ENCODE results near the gene LENG1.

LENG1 gene

DNA sequence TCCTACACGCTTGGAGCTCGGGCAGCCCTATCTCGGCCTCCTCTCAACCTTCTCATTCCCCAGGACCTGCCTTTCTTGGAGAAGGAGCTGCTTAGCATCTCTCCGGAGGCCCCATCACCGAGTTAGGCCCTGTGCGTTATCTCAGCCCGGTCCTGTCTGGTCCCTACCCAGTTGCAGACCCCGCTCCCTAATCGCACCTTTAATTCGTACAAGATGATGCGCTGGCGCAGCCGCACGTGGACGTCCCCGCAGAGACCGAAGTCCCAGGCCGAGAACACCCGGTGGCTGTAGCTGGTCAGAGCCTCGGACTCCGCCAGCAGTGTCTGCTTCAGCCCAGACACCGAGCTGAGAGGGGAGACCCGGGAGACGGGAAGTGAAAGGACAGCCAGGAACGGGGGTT is 5.7 kb upstream of the LENG1 start:
- DNase-seq (ENCODE audit: low spot score): no peak

DNA sequence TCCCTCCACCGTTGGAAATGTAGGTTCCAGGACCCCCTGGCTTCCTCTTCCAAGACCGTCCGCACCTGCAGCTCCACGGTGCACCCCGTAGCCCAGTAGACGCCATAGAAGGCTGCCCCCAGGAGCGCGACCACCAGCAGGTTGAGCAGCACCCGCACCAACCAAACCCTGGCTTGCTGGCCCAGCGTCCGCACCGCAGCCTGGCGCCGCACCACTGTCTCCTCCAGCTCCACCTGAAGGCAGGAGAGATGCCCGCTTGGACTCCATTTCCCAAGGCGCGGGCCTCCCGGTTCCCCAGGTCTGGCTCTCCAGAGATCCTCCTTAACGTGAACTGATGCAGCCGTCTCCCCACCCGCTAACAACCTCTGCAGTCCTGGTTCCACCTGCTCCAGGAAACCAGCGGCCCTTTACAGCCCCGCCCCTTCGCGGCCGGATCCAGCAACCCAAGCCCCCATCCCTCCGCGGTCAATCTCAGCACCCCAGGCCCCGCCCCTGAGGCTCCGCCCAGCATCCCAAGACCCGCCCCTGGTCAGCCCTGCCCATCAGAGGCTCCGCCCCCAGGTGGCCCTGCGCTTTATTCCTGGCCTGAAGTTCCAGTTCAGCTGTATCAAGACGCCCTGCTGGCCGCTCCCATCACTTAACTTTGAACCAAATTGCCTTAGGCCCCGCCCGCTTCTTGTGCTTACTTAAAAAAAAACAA is 5.0 kb upstream of the LENG1 start:
- DNase-seq (ENCODE audit: low spot score): no peak

DNA sequence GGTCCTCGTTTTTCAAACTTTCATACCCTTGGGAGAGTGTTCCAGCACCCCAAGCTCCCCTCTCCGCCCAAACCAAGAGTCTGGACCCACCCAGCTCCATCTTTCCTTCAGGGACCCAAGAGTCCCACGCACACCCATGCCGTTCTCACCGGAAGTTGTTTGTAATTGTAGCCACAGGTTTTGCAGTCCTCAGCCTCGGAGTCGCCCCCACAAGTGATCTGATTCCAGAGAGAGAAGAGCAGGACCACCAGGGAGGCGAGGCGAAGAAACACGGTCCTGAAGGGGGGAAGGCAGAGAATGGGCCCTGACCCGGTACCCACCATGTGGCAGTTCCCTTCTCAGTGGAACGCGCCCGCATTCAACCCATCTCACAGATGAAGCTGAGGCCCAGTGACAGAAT is 3.4 kb upstream of the LENG1 start:
- no peak for DNase-seq (ENCODE audit: low spot score)

DNA sequence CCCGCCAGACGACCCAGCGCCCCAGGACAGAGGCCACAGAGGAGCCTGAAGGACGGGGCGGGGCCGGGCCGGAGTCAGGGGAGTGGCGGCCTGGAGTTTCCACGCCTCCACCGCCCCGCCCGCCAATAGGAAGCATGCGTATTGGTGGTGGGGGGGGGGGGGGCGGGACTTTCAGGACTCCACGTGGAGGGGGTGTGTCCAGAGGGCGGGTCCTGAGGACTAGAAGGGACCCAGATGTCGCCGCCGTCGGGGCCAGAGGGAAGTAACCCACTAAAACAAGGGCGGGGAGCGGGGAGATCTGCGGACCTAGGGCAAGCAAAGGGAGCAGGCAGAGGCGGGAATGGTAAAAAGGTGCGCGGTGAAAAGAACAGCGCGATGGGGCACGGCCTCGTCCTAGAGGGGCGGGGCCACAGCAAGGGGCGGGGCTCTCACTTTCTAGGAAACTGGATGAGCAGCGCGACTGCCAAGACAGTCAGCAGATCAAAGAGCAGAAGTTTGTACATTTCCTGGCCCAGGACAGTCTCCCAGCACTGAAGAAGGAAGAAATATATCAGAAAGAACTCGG is 2.8 kb upstream of the LENG1 start:
- no peak for DNase-seq (ENCODE audit: low spot score)

DNA sequence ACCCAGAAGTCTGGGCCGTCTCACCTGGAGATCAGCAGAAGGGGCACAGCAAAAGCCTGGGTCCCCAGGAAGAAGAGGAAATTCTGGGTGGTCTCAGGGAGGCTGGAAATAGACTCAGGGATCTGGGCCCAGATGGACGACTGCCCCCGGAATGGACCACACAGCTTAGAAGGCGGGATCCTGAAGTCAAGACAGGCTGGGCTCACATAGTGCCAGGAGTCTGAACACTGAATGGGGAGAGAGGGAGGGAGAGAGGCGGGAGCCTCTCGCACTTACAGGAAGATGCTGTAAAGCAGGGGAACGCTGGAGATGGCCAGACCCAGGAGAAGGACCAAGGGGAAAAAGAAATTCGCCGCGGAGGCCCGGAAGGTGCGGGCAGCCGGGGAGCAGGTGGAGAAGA is 1.3 kb upstream of the LENG1 start:
- no peak for DNase-seq (ENCODE audit: low spot score)

DNA sequence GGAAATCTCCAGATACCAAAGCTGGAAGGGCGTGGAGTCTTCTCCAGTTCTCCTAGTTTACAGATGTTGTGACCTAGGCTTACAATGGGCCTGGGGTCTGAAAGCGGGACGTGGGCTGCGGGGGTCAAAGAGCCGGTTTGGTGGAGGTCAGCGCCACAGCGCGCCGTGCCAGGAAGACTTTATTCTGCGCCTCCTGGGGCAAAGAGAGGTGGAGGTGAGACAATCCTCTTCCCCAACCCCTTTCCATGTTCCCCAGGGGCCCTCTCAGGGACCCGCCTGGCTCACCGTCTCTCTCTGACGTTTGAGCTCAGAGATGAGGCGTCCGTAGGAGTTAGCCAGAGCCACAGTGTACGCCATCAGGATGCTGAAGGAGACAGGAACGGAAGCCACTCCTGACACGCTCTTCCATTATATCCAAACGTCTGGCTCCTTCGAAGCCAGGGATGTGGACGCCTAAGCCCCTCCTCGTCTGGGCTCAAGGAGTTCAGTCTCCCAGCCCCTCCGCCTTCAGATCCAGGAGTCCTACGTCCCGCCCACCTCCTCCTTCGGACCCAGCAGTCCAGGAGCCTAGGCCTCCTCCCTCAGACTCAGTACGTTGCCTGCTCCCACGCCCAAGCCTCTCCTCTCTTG is 776 bp upstream of the LENG1 start:
- DNase-seq (ENCODE audit: low spot score): peak; percentile 29

DNA sequence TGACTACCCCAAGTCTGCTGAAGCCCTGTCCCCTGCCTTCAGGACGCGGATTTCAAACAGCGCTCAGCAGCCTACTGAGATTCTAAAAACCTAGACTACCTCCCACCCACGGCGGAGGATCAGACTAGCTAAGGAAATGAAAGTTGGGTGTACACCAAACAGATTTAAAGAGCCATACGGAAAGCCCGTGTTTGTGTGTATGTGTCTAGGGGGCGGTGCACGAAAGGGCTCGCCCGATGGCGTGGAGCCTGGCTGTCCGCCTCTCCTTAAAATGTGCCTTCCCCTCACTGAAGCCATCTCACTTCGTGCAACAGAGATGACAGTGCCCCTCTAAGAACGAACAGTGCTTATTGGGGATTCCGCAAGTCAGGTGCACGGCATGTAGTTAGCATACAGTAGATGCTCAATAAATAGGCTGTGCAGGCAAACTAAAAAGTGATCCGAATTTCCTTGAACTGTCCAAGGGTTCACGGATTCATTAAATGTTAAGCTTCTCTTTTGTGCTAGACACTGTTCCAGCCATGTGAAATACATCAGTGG is 639 bp downstream of the LENG1 start:
- no peak for DNase-seq (ENCODE audit: low spot score)

DNA sequence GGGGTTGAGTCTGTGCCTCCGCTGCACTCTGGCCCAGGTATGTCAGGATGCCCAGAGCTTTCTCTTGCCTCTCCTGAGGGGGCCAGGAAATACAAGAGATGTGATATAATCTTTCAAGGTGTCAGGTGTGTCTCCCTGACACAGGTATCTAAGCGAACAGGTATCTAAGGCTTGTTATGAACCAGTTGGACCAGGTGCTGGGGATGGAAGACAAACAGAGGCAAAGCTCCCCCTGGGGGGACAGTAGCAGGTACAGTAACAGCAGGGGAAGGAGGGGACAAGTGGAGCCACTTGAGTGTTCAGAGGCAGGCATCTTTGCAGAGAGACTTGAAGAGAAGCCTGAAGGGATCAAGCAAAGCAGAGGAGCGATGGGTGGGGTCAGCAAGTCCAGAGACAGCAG is 2.6 kb downstream of the LENG1 start:
- DNase-seq (ENCODE audit: low spot score): no peak

DNA sequence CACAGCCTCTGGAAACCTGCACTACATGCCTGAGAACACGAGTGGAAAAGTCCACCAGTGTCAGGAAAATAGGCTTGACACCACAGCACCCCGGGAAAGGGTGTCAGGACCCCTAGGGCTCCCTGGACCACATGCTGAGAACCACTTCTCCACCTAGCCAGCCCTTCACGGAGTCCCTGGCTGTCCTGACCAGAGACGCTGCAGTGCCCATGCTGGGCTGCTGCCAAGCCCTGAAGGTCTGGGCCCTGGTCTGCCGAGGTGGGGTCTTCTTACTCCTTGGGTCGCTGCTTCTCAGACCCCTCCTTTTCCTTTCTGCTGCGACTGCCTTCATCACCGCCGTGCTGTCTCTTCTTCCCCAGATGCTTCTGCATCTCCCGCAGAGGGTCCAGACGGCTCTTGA is 3.0 kb downstream of the LENG1 start:
- DNase-seq (ENCODE audit: low spot score): no peak

DNA sequence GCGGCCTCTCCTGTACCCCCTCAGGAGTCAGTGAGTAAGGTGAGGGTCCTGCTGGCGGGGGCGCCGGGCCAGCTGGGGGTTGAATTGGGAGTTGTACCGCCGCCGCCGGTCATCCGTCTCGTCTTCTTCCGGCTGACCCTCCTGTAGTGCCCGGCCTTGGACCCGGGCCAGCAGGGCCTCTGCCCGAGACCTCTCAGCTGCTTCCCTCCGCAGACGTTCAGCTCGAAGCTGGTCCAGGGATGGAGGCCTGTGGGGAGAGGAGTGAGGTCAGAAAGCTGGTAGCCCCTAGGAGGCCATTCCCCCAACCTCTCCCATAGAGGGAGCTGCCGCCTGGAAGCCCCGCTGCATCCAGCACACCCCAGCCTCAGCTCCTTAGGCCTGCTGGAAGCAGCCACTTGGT is 3.8 kb downstream of the LENG1 start:
- no peak for DNase-seq (ENCODE audit: low spot score)

DNA sequence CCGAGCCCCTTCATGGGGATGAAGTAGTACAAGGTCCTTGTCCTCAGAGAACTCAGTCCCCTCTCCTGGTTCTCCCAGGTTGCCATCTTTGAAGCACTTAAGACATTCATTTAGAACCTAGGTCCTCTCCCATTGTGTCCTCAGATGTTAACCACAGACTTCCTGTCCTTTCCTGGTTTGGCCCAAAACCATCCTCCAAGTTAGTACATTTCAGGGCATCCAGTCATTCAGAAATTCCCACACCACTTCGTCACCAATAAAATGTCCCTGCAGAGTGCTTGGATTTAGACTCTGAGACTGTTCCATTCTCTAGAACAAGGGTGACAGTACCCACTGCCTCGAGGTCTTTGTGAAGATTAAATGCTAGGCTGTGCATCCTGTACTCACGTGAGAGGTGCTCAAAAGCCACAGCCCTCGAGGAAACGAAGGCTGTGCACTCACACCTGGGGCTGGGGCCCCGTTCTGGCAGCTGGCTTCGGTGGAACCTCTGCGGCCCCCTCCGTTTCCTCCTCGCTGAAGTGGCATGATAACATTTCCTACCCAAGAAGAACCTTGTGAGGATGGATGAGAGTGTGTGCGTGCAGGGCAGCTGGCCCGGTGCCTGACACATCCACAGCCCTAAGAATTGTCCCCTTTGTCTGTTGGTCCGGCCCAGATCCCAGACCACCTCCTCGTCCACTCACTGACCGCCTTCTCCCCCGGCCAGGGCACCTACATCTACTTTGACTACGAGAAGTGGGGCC is 4.7 kb downstream of the LENG1 start:
- no peak for DNase-seq (ENCODE audit: low spot score)

DNA sequence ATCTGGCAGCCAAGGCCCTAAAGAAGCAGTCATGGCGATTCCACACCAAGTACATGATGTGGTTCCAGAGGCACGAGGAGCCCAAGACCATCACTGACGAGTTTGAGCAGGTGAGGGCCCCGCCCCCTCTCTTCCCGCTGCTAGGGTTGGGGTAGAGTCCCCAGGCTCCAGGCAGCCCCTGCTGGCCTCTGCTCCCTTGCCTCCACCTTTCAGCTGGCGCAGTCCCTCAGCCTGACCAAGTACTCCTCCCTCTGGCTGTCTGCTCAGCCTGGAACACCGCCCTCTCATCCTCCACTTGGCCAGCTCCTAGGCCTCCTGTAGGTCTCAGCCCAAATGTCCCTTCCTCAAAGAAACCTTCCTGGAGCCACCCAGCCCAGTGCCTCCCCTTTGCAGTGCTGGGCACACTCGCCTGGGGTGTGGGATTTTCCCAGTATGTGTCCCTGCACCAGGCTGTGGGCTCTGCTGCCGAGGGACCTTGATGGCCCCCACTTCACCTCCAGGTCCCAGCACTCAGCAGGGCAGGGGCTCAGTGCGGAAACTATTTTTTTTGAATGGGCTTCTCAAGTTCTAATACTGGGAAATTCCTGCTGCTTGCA is 5.7 kb downstream of the LENG1 start:
- DNase-seq (ENCODE audit: low spot score): no peak

DNA sequence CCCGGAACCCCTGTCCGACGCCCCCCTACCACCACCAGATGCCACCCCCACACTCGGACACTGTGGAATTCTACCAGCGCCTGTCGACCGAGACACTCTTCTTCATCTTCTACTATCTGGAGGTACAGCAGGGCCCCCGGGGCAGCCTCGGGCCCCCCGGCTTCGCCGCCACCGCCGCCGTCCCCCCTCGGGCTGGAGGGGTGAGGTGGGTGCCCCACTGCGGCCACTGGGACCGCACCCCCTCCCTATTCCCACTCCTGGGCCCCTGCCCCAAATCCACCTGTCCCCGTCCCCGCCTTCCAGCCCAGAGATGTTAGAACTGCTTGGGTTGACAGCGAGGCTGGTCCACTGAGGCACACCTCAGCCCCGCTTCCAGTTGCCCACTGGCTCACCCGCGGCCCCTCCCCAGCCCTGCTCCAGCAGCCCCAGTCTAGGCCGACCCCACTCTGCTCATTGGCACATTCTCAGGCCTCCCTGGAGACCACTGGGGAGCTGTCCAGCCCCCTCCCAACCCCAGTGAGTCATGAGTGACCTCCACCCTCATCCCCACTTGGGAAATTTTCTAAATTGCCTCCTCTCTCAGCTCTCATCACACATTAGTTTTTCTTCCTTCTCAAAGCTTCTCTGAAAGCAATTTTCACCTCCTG is 6.5 kb downstream of the LENG1 start:
- no peak for DNase-seq (ENCODE audit: low spot score)

DNA sequence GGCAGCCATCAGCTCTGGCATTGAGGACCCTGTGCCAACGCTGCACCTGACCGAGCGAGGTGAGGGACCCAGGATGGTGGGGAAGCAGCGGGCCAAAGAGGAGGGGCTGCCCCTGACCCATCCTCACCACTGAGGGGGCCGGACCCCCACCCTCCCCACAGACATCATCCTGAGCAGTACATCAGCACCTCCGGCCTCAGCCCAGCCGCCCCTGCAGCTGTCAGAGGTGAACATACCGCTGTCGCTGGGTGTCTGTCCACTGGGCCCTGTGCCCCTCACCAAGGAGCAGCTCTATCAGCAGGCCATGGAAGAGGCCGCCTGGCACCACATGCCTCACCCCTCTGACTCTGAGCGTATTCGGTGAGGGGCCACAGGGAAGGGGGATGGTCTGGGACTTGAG is 7.3 kb downstream of the LENG1 start:
- DNase-seq (ENCODE audit: low spot score): no peak

DNA sequence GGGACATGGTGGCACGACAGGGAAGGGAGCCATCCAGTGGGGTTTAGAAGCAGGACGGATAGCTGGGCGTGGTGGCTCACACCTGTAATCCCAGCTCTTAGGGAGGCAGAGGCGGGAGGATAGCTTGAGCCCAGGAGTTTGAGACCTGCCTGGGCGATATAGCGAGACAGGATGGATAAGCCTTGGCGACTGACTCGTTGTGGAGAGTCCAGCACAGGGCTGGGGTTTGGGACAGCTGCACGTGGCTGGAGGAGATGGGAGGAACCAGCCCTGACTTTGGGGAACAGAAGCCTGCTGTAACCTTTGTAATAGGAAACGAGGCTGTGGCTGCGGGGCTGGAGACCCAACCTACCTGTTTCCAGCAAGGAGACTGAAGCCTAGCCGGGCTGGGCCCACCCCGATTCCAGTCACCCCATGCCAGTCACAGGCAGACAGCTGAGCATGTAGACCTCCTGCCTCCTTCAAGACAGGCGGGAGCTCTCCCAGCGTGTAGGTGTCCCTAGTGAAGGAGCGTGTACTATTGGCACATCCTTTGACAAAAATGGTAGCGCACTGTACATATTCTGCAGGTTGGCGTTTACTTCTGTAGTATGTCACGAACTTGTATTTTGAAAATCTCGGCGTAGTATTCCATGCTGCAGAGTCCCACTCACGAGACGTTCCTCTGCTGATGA is 8.0 kb downstream of the LENG1 start:
- no peak for DNase-seq (ENCODE audit: low spot score)

DNA sequence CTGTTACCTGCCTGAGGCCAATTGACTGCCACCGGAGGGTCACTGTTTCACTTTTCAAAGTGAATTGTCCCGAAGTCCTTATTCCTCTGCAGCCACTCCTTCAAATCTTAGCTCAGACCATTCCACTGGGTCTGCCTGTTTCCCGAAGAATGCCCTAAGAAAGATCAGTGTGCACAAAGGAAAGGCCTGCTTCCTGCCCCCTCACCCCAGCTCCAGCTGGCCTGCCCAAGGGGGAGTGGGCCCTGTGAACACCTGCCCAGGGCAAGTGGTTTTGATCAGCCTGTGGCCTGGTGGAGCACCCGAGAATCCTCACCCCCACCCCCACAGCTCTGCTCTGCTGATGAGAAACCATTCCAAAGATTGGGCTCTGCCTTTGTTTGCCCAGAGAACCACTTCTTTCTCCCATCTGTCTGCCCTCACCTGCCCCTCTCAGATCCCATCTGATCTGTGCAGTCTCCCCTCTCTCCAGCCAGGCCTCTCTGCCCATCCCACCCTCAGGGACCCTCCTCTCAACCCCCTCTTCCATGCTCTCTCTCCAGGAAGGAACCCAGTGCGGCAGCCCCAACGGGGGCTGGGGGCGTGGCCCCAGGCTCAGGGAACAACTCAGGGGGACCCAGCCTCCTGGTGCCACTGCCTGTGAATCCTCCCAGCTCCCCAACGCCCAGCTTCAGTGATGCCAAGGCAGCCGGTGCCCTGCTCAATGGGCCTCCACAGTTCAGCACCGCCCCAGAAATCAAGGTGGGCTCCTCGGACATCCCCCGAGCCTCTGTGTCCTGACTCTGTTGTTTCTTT is 10.3 kb downstream of the LENG1 start:
- DNase-seq (ENCODE audit: low spot score): no peak

DNA sequence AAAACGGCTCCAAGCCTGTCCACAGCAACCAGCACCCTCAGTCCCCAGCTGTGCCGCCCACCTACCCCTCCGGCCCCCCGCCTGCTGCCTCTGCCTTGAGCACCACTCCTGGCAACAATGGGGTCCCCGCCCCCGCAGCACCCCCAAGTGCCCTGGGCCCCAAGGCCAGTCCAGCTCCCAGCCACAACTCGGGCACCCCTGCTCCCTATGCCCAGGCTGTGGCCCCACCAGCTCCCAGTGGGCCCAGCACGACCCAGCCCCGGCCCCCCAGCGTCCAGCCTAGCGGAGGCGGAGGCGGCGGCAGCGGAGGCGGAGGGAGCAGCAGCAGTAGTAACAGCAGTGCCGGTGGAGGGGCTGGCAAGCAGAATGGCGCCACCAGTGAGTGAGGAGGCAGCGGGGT is 11.4 kb downstream of the LENG1 start:
- no peak for DNase-seq (ENCODE audit: low spot score)

DNA sequence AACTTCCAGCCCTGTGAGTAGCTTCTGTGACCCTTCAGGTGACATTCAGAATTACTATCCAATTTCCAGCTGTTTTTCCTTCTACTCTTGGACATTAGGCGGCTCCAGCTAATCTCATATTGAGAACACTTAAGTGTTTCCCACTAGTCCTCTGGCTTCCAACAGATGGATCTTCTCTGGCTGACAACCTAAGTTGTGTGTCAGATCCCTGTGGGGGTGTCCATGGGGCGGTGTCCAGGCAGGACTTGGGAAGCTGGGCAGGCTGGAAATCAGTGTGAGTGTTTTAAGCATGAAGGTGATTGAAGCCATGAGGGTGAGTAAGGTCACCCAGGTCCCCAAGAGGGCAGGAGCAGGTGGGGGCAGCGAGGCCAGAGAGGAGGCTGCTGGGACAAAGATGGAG is 11.8 kb downstream of the LENG1 start:
- DNase-seq (ENCODE audit: low spot score): no peak

DNA sequence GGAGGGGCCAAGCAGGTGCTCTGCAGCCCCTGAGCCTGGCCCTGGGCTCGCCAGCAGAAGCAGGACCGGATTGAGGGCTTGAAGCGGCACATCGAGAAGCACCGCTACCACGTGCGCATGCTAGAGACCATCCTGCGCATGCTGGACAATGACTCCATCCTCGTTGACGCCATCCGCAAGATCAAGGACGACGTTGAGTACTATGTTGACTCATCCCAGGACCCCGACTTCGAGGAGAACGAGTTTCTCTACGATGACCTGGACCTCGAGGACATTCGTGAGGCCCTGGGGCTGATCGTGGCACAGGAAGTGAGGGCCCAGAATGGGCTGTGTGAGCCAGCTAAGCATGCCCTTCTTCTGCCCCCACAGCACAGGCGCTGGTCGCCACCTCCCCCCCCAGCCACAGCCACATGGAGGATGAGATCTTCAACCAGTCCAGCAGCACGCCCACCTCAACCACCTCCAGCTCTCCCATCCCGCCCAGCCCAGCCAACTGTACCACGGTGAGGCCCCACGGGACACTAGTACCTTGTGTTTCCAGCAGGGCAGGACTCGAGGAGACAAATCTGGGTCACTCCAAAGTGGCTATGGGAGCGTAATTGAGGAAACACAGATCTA is 13.9 kb downstream of the LENG1 start:
- DNase-seq (ENCODE audit: low spot score): no peak

All from SK-N-DZ (cell line).